Sigmoid colon (tissue), 7 donors: ENCODE measurements around the gene DTD2. TPM values are rescaled to one million over a fixed set of nuclear protein-coding genes. Genes with fewer than 3 reads are reported as not detected.
A peak's percentile ranks its signal among the peaks of the same experiment; 100 is the strongest.
"Not testable (repeated sequence)": the region's sequence is repeated elsewhere in the genome, so short reads cannot be mapped to it uniquely, and the experiment has no call there.

Experiments used
- DNase-seq: peaks from one replicate; pipeline ENCODE4 v3.0.0-alpha.2; 2019
- H3K27ac ChIP-seq, 4 donors: fragments of 200-600 bp; sonication (generic); one replicate each; pipeline ENCODE4 v1.5.1; 2016 to 2019; ENCODE audit warnings: mild to moderate bottlenecking in 1 of 4
- H3K27me3 ChIP-seq, 3 donors: fragments of 200-600 bp; sonication (generic); one replicate each; pipeline ENCODE4 v1.5.1; 2019; ENCODE audit warnings: mild to moderate bottlenecking in 1 of 3
- H3K36me3 ChIP-seq, 4 donors: fragments of 200-600 bp; sonication (generic); one replicate each; pipeline ENCODE4 v1.5.1; 2016 to 2019
- H3K4me1 ChIP-seq, 4 donors: fragments of 200-600 bp; sonication (generic); one replicate each; pipeline ENCODE4 v1.5.1; 2017 to 2019
- H3K4me3 ChIP-seq, 4 donors: fragments of 200-600 bp; sonication (generic); one replicate each; pipeline ENCODE4 v1.5.1; 2017 to 2019; ENCODE audit warnings: mild to moderate bottlenecking in 2 of 4, moderate library complexity in 1 of 4
- H3K9me3 ChIP-seq, 4 donors: fragments of 200-600 bp in 3 of 4; sonication (generic) in 3 of 4; one replicate each; pipeline versions ENCODE4 v1.5.1 to v1.6.1; 2013 to 2019
- CTCF ChIP-seq, 4 experiments: fragments of 450-650 bp in 3 of 4; fragments of 200-600 bp in 1 of 4; IDR thresholded peaks; one replicate each; pipeline ENCODE4 v1.5.1; 2016 to 2019; ENCODE audit warnings: antibody characterized with exemption in 4 of 4, mild to moderate bottlenecking in 3 of 4, moderate library complexity in 2 of 4
- EP300 ChIP-seq, 4 donors: sonication (generic); formaldehyde crosslinking; IDR thresholded peaks; one replicate each; pipeline ENCODE4 v1.6.1; 2017; ENCODE audit warnings: antibody characterized with exemption in 4 of 4
- POLR2A ChIP-seq, 2 donors: fragments of 450-650 bp; IDR thresholded peaks; one replicate each; pipeline ENCODE4 v1.6.1; 2016; ENCODE audit warnings: antibody characterized with exemption in 2 of 2, mild to moderate bottlenecking in 2 of 2, moderate library complexity in 2 of 2
- POLR2AphosphoS5 ChIP-seq, 4 donors: sonication (generic); formaldehyde crosslinking; IDR thresholded peaks; one replicate each; pipeline ENCODE4 v1.6.1; 2017; ENCODE audit warnings: antibody characterized with exemption in 4 of 4
- WGBS, 2 donors: extraction: QIAGEN DNeasy Blood & Tissue Kit; methylation state at CpG; one replicate each; pipeline ENCODE4 v1.1.7; 2013; 5-methylcytosine and 5-hydroxymethylcytosine counted together
- intact Hi-C: fragments of 100-400 bp; cut with DNase I; formaldehyde crosslinking; loops from one replicate; pipeline ENCODE4 v1.15.1; 2023
- polyA plus RNA-seq, 3 donors: library from polyadenylated mRNA; stranded (reverse); fragments of 200-250 nt; gene quantifications; one replicate each; pipeline ENCODE4 v1.2.3, GENCODE V29; 2013
- total RNA-seq, 4 donors: library from RNA; depleted of rRNA; stranded (reverse); fragments of >200 nt; gene quantifications; one replicate each; pipeline ENCODE4 v1.1.0, GENCODE V29; 2016
- donor health status: healthy with polysubstance abuse.
- donor health status: Bipolar disorder and iron deficiency.
- donor health status: healthy.

DTD2 gene
- total and polyA plus RNA-seq, 7 donors, result 10.8 to 31.6 (median 26.0) TPM

GRCh38 chr14:31465111-31465510 is 7.8 kb upstream of the DTD2 start:
- intact Hi-C loops, result no loop called here
- TF ChIP-seq CTCF (IDR thresholded peaks at IDR 0.05) (no peak), POLR2A (IDR thresholded peaks at IDR 0.05) (no peak), EP300 (IDR thresholded peaks at IDR 0.05) (no peak), POLR2AphosphoS5 (IDR thresholded peaks at IDR 0.05) (no peak)
- H3K27ac ChIP-seq, result no peak overlapping the region

GRCh38 chr14:31462450-31462849 is 5.1 kb upstream of the DTD2 start:
- WGBS, 2 donors, result 92 to 93% methylated on average over 2 of the region's 2 CpGs
- H3K27ac ChIP-seq, intact Hi-C loops: not testable (repeated sequence)

More at GRCh38 chr14:31465111-31465510, 7.8 kb upstream of the DTD2 start:
- H3K9me3 ChIP-seq, result no peaks in the 10 kb centered on the region
- H3K4me3 ChIP-seq, result no peak overlapping the region
- H3K36me3 ChIP-seq, result no peaks in the 10 kb centered on the region
- H3K4me1 ChIP-seq, result peaks cover 0 to 11% (median 0%) of the 10 kb centered on the region in 4 donors
- DNase-seq, result no peak
- no peaks in the 10 kb centered on the region for H3K27me3 ChIP-seq

GRCh38 chr14:31461545-31461944 is 4.2 kb upstream of the DTD2 start:
- intact Hi-C loops, result no loop called here

More at GRCh38 chr14:31462450-31462849, 5.1 kb upstream of the DTD2 start:
- H3K9me3 ChIP-seq, DNase-seq, H3K4me3 ChIP-seq, H3K27me3 ChIP-seq, H3K36me3 ChIP-seq: not testable (repeated sequence)
- peaks cover 0 to 11% (median 4%) of the 10 kb centered on the region in 4 donors for H3K4me1 ChIP-seq

GRCh38 chr14:31457665-31458659 is 656 bp upstream of the DTD2 start:
- Histone ChIP-seq H3K27me3 (no peaks in the 10 kb centered on the region), H3K4me3 (peak overlapping the region; percentile 68 to 80 (median 74)), H3K9me3 (no peaks in the 10 kb centered on the region), H3K36me3 (peaks cover 0 to 2% (median 0%) of the 10 kb centered on the region in 4 donors), H3K4me1 (peaks cover 0 to 32% (median 16%) of the 10 kb centered on the region in 4 donors), H3K27ac (peak overlapping the region; percentile 88 to 95 (median 94))
- no peak for DNase-seq
- intact Hi-C loops, result loop anchor here (2.0 to 5.0 kb wide), 3 partner anchors 37 to 794 kb away; partner anchors contain the start of genes HEATR5A and NUBPL
- 18 to 51% methylated on average over 11 of the region's 11 CpGs for WGBS, 2 donors
- TF ChIP-seq EP300 (IDR thresholded peaks at IDR 0.05) (peak in 1 of 4 donors; percentile 0), POLR2AphosphoS5 (IDR thresholded peaks at IDR 0.05) (no peak)

More at GRCh38 chr14:31461545-31461944, 4.2 kb upstream of the DTD2 start:
- peaks cover 0 to 11% (median 5%) of the 10 kb centered on the region in 4 donors for H3K4me1 ChIP-seq
- WGBS, 2 donors, result 83 to 89% methylated on average over 3 of the region's 3 CpGs
- no peaks in the 10 kb centered on the region for H3K9me3 ChIP-seq
- H3K27me3 ChIP-seq, result no peaks in the 10 kb centered on the region
- TF ChIP-seq POLR2A (IDR thresholded peaks at IDR 0.05), result no peak
- TF ChIP-seq CTCF (IDR thresholded peaks at IDR 0.05), result no peak
- TF ChIP-seq POLR2AphosphoS5 (IDR thresholded peaks at IDR 0.05), result no peak
- no peak for TF ChIP-seq EP300 (IDR thresholded peaks at IDR 0.05)
- H3K27ac ChIP-seq, result no peak overlapping the region
- no peaks in the 10 kb centered on the region for H3K36me3 ChIP-seq
- no peak overlapping the region for H3K4me3 ChIP-seq
- DNase-seq, result no peak

- WGBS, 2 donors, result 38 to 73% methylated on average over 2 of the region's 2 CpGs
- Histone ChIP-seq H3K27ac (no peak overlapping the region), H3K9me3 (no peaks in the 10 kb centered on the region), H3K4me1 (peaks cover 0 to 22% (median 5%) of the 10 kb centered on the region in 4 donors), H3K27me3 (no peaks in the 10 kb centered on the region), H3K4me3 (no peak overlapping the region), H3K36me3 (peaks cover 0 to 52% (median 9%) of the 10 kb centered on the region in 4 donors)
- intact Hi-C loops, result no loop called here
- DNase-seq, result no peak
- TF ChIP-seq CTCF (IDR thresholded peaks at IDR 0.05), result peak in 3 of 4 experiments; percentile 21 to 48 (median 44)
- TF ChIP-seq EP300 (IDR thresholded peaks at IDR 0.05), result no peak
- TF ChIP-seq POLR2A (IDR thresholded peaks at IDR 0.05), result no peak
- TF ChIP-seq POLR2AphosphoS5 (IDR thresholded peaks at IDR 0.05), result no peak
Measured at GRCh38 chr14:31449971-31450610, 7.2 kb downstream of the DTD2 start.
